NCI-H2196 treated with DMSO at 0.1 percent for 48 hours (cell line): Measurements from ENCODE around the gene LAD1.

Experiments used
- DNase-seq: peaks from one replicate; lab custom pipeline; 2025; ENCODE audit not compliant: unreplicated experiment; lab: John Stamatoyannopoulos, UW

LAD1 gene

DNA sequence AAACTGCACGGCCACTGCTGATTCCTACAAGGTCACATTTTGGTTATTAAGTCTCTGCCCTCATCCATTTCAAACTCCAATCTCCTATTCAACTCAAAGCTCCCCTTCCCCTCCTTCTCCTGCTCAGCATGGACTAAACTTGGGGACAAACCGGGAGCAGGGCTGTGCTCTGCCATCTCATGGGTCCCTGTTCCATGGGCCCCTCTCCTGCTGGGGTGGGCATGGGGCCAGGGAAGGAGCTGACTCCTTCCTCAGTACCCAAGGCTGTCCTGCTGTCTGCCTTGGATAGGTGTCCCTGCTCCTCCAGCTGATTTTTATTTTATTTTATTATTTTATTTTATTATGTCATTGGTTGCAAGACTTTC lies 48.8 kb downstream of the LAD1 start:
- DNase-seq, result no peak

GRCh38 chr1:201349092-201349491 lies 50.0 kb downstream of the LAD1 start:
- no peak for DNase-seq

GRCh38 chr1:201348211-201348566 lies 50.9 kb downstream of the LAD1 start:
- DNase-seq, result peak; percentile 2

DNA sequence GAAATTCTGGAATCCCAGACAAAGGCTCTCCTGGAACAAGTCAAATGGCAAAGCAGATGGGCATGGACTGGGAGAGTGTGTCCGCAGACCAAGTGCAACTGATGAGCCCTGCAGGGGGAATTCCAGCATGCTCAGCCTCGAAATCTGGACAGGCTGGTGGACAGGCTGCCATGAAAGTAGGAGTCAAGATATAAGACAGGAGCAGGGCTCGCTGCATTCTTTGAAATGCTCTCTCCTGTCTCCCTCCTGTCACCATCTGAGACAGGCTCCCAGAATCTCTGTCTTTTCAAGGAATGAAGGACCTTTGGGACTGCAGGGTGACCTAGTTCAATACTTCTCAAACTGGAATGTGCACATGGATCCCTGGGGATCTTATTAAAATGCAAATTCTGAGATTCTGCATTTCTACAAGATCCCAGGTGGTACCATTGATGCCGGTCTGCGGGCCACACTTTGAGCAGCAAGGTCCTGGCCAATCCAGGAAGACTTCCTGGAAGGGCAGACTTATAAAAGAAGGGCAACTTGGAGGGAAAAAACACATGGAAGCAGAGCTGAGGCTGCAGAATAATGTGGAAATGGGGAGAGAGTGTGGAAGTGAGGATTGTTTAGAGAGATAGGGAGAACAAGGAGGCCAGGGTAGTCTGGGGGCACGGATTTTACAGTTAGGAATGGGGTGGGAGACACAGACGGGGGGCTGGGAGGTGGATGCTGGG lies 51.5 kb downstream of the LAD1 start:
- no peak for DNase-seq

DNA sequence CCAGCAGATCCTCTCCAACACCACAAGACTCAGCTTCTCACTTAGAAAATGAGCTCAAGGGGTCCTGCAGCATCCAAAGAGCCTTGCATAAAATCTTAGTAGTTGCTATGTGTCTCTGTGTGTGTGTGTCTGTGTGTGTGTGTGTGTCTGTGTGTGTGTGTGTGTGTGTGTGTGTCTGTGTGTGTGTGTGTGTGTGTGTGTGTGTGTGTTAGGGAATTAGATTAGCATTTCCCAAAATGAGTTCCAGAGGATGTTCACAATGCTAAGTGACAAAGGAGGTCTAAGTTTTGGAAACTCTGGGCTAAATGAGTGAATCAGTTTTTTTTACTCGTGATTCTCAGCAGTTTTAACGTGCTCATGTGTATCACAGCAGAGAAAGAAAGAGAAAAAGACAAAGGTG lies 52.1 kb downstream of the LAD1 start:
- DNase-seq, result no peak

- peak; percentile 5 for DNase-seq
These were observed 52.7 kb downstream of the LAD1 start for GRCh38 chr1:201346337-201346939.

- DNase-seq, result no peak
These were observed 54.1 kb downstream of the LAD1 start for GRCh38 chr1:201345081-201345355.

DNA sequence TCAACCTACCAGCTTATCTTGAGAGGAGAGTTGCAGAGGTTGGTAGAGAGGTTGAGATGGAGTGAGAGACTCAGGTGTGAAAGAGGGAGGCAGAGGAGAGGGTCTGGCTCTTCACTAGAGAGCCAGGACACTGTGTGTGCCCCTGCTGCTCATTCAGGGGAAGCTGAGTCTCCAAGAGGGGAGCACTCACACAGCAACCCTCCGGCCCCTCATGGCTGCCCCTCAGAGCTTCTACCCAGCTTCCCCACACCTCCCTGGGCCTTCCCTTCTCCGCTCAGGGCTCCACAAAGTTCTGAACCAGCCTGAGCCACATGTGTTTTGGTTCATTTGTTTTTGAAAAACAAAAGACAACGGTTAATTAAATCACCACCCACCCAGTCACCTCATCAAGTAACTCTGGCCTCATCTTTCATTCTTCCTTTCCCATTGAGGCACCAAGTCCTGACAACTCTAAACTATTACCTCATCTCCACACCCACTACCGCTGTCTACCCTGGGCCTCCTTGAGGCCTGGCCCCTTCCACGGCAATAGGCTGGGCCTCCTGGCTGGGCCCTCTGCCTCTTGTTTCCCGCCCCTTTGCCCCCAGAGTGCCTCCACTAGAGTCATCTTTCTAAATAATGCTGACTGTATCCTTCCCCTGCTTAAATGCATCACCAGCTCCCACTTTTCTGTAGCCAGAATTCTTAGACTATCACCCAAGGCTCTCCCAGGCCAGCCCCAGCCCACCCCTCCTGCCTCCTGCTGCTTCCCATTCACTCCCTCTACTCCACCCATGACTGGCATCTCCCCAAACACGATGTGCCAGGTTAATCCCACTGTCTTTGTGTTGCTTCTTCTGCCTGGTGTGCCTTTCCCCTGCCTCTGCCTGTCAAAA lies 54.7 kb downstream of the LAD1 start:
- no peak for DNase-seq

GRCh38 chr1:201341377-201341776 lies 57.7 kb downstream of the LAD1 start:
- DNase-seq, result no peak

DNA sequence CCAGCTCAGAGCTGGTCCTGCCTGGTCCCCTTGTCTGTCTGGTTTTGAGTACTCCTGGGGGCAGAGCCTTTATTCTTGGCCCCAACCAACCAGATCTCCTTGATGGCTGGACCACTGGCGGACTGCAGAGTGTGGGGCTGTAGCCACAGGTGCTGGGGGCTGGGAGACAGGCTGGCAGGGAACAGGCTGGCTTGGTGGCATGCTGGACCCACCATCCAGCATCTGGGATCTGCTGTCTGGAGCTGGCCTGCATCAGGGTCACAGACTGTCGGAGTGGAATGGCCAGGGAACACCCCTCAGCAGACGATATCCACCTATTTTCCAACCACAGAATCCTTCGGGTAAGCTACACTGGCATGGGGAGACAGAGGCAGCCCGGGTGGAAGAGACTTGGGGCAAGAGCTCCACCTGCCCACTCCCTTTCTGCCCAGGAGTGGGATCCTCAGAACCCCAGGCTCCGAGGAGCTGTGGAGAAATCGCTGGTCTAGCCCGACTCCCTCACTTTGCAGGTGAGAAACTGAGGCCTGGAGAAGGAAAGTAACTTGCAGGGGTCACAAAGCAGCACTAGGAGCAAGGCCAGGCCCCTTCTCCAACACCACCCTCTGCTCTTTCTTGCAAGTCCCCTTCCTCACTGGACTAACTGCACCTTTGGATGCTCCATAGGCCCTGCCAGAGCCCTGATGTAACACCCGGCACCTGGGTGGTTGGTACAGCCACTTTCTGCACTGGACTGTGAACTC lies 62.2 kb downstream of the LAD1 start:
- no peak for DNase-seq

DNA sequence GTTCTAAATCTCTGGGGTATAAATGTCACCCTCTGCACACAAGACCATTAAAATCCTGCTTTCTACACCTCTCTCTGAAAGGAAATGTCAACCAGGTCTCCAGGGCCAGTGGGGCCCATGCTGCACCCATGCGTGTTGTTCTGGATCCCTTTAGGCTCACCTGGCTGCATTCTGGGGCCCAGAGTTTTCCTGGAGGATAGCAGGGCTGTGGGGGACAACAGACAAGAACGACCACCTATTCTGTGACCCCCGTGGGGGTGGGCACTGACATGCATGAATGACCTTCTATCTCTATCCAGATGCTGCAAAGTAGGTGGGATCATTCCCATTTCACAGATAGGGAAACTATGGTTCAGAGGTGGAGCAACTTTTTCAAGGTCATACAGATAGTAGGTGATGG lies 63.2 kb downstream of the LAD1 start:
- no peak for DNase-seq

DNA sequence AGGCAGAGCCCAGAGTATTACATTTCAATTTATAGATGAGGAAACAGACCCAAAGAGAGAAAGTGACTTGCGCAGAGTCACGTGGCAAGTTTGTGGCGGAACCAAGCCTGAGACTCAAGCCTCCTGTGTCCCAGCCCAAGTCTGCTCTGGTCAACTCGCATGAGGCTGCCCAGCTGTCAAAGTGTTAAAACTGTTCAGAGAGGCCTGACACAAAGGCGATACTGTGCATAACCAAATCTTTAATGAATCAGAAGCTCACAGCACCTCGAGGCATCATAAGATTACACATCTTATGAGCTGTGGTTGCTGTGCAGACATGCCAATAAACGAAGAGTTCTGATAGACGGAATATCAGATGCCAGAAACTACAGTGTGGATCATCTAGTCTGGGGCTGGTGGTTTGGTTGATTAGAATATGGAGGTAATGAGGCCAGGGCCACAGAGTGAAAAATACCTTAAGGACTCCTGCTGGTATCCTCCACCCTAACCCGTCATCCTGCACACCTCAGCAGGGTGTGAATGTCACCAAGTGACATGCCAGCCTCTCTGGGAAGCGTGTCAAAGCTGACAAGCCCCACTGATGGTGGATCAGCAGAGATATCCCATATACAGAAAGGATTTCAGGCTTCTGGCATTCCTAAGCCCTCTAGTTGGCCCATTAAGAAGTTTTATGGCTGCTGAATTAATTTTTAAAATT lies 63.8 kb downstream of the LAD1 start:
- DNase-seq, result no peak

- DNase-seq, result no peak
These were observed 64.6 kb downstream of the LAD1 start for GRCh38 chr1:201334325-201335173.

DNA sequence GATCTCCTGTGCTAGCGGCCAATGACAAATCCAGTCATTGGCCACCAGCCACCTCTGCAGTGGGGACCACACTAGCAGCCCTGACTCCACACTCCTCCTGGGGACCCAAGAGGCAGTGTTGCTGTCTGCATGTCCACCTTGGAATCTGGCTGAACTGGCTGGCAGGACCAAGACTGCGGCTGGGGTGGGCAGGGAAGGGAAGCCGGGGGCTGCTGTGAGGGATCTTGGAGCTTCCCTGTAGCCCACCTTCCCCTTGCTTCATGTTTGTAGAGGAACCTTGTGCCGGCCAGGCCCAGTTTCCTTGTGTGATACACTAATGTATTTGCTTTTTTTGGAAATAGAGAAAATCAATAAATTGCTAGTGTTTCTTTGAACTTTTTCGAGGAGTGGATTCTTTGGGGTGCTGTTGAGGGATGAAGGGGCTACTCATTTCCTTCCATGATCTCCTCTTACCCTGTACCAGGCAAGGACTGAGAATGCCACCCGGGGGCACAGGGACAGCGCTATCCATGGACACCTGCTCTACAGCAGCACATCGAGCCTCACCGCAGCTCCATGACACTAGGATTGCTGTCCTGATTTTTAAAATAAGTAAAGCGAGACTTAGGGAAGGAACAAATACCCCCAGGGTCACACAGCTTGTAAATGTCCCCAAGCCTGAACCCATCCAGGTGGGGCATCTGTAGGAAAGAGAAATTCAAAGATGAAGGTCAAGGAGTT lies 66.3 kb downstream of the LAD1 start:
- no peak for DNase-seq

- DNase-seq, result no peak
These were observed 67.1 kb downstream of the LAD1 start for GRCh38 chr1:201332021-201332420.

- DNase-seq, result no peak
These were observed 68.0 kb downstream of the LAD1 start for GRCh38 chr1:201331166-201331565.
